CD14-positive monocyte (primary cell): ENCODE results near the gene CUL1. TPM values are rescaled to one million over a fixed set of nuclear protein-coding genes. Genes with fewer than 3 reads are reported as not detected.
A peak's percentile ranks its signal among the peaks of the same experiment; 100 is the strongest.

Experiments used
- DNase-seq, 3 donors: peaks; one replicate each; pipeline ENCODE4 v3.0.0-alpha.2; 2011 to 2022
- H2AFZ ChIP-seq: 2 replicates; pipeline ENCODE4 v1.6.0; 2012; ENCODE audit warnings: mild to moderate bottlenecking, low read depth, low read length, inconsistent platforms; ENCODE audit not compliant: insufficient read depth, poor library complexity, severe bottlenecking
- H3K27ac ChIP-seq, 2 donors: 1 replicate in 1 of 2; 2 replicates in 1 of 2; pipeline ENCODE4 v1.5.1; 2012 to 2013; ENCODE audit warnings: low read length in 2 of 2, control low read depth in 1 of 2, inconsistent platforms in 1 of 2, low read depth in 1 of 2, mild to moderate bottlenecking in 1 of 2
- H3K27me3 ChIP-seq, 2 donors: one replicate each; pipeline versions ENCODE4 v1.6.0 to v1.6.1; 2011 to 2013; ENCODE audit warnings: low read length in 2 of 2; ENCODE audit not compliant: control insufficient read depth in 2 of 2, insufficient read depth in 2 of 2
- H3K36me3 ChIP-seq, 2 donors: replicated peaks in 1 of 2; 1 replicate in 1 of 2; 2 replicates in 1 of 2; pipeline versions ENCODE4 v1.5.1 to v1.6.1; 2012 to 2013; ENCODE audit warnings: low read length in 2 of 2, control low read depth in 1 of 2, inconsistent platforms in 1 of 2, mild to moderate bottlenecking in 1 of 2; ENCODE audit not compliant: insufficient read depth in 2 of 2, control insufficient read depth in 1 of 2
- H3K4me1 ChIP-seq, 2 donors: 1 replicate in 1 of 2; 2 replicates in 1 of 2; pipeline versions ENCODE4 v1.5.1 to v1.6.1; 2012 to 2013; ENCODE audit warnings: low read length in 2 of 2, control low read depth in 1 of 2, inconsistent platforms in 1 of 2, mild to moderate bottlenecking in 1 of 2, moderate library complexity in 1 of 2; ENCODE audit not compliant: insufficient read depth in 2 of 2, control insufficient read depth in 1 of 2
- H3K4me2 ChIP-seq: replicated peaks from 2 replicates; pipeline ENCODE3; 2012; ENCODE audit warnings: low read length, moderate library complexity, mild to moderate bottlenecking; ENCODE audit not compliant: poor library complexity, severe bottlenecking; ENCODE audit errors: extremely low read depth
- H3K4me3 ChIP-seq, 3 experiments: fragments of 200-600 bp in 1 of 3; sonication (generic) in 1 of 3; replicated peaks in 1 of 3; 1 replicate in 2 of 3; 2 replicates in 1 of 3; pipeline ENCODE4 v1.5.1; 2011 to 2013; ENCODE audit warnings: low read length in 3 of 3, mild to moderate bottlenecking in 3 of 3, control low read depth in 2 of 3, low read depth in 2 of 3, inconsistent platforms in 1 of 3, moderate library complexity in 1 of 3
- H3K79me2 ChIP-seq: 2 replicates; pipeline ENCODE4 v1.6.0; 2012; ENCODE audit warnings: mild to moderate bottlenecking, control low read depth, inconsistent platforms, low read length, moderate library complexity; ENCODE audit not compliant: insufficient read depth
- H3K9ac ChIP-seq: 2 replicates; pipeline ENCODE4 v1.6.0; 2017; ENCODE audit warnings: low read length, mild to moderate bottlenecking; ENCODE audit not compliant: insufficient read depth, poor library complexity, severe bottlenecking
- H3K9me3 ChIP-seq, 2 donors: replicated peaks in 1 of 2; 1 replicate in 1 of 2; 2 replicates in 1 of 2; pipeline versions ENCODE4 v1.5.1 to v1.6.1; 2012 to 2013; ENCODE audit warnings: low read length in 2 of 2, control low read depth in 1 of 2; ENCODE audit not compliant: control insufficient read depth in 1 of 2, insufficient read depth in 1 of 2
- H4K20me1 ChIP-seq: 2 replicates; pipeline ENCODE4 v1.6.0; 2012; ENCODE audit warnings: mild to moderate bottlenecking, low read length, control low read depth, moderate library complexity; ENCODE audit not compliant: insufficient read depth
- H3K27ac Mint-ChIP-seq, 7 donors: one replicate each; pipeline ENCODE4 v1.8.0; 2020; ENCODE audit warnings: mild to moderate bottlenecking in 7 of 7, mixed read lengths in 7 of 7, moderate library complexity in 6 of 7, inconsistent platforms in 2 of 7
- H3K27me3 Mint-ChIP-seq, 3 donors: one replicate each; pipeline ENCODE4 v1.8.0; 2021 to 2022; ENCODE audit warnings: low read depth in 3 of 3, mild to moderate bottlenecking in 3 of 3, mixed read lengths in 3 of 3, moderate library complexity in 3 of 3, inconsistent platforms in 1 of 3
- H3K36me3 Mint-ChIP-seq, 2 donors: one replicate each; pipeline ENCODE4 v1.8.0; 2020; ENCODE audit warnings: mixed read lengths in 2 of 2, inconsistent platforms in 1 of 2, mild to moderate bottlenecking in 1 of 2
- H3K4me1 Mint-ChIP-seq: one replicate; pipeline ENCODE4 v1.8.0; 2020; ENCODE audit warnings: mild to moderate bottlenecking, mixed read lengths
- H3K4me3 Mint-ChIP-seq, 2 donors: one replicate each; pipeline ENCODE4 v1.8.0; 2020; ENCODE audit warnings: mild to moderate bottlenecking in 2 of 2, mixed read lengths in 2 of 2, moderate library complexity in 1 of 2
- H3K9me3 Mint-ChIP-seq, 7 donors: one replicate each; pipeline ENCODE4 v1.8.0; 2020 to 2022; ENCODE audit warnings: mixed read lengths in 7 of 7, mild to moderate bottlenecking in 6 of 7, moderate library complexity in 6 of 7, inconsistent platforms in 2 of 7
- CTCF ChIP-seq: fragments of 200-600 bp; IDR thresholded peaks from one replicate; pipeline ENCODE4 v1.8.0; 2022; ENCODE audit warnings: antibody characterized with exemption, mild to moderate bottlenecking
- WGBS: methylation state at CpG from one replicate; pipeline ENCODE4 v1.1.5; 2013; ENCODE audit warnings: missing lambda C conversion rate; ENCODE audit not compliant: insufficient coverage; 5-methylcytosine and 5-hydroxymethylcytosine counted together
- intact Hi-C, 2 donors: fragments of 100-400 bp; cut with micrococcal nuclease; formaldehyde crosslinking; loops; one replicate each; pipeline versions ENCODE4 v1.15.0 to v1.15.1; 2023
- polyA plus RNA-seq, 3 donors: library from polyadenylated mRNA; depleted of rRNA in 1 of 3; unstranded in 2 of 3; stranded (reverse) in 1 of 3; fragments of 300-500 nt in 2 of 3; fragments of >200 nt in 1 of 3; fragmentation: Illumina TruSeq in 2 of 3; gene quantifications; 1 replicate in 2 of 3; 2 replicates in 1 of 3; pipeline ENCODE4 v1.2.3, GENCODE V29; 2012 to 2021

The CUL1 gene
- polyA plus RNA-seq, 3 donors: 22.8 to 32.6 (median 23.9) TPM

GRCh38 chr7:148789220-148789619, 90.5 kb downstream of the CUL1 start:
- Histone ChIP-seq H3K27me3 (no peaks in the 10 kb centered on the region), H3K36me3 (peaks cover 94 to 100% of the 10 kb centered on the region in 2 donors), H3K4me1 (no peaks in the 10 kb centered on the region), H3K4me3 (no peak overlapping the region), H3K9ac (no peak overlapping the region), H2AFZ (no peak overlapping the region), H3K27ac (no peak overlapping the region), H3K79me2 (no peaks in the 10 kb centered on the region), H3K9me3 (no peaks in the 10 kb centered on the region), H3K4me2 (no peak overlapping the region), H4K20me1 (no peaks in the 10 kb centered on the region)
- DNase-seq: no peak
- peaks cover 87 to 94% of the 10 kb centered on the region in 2 donors for H3K36me3 Mint-ChIP-seq
- TF ChIP-seq CTCF: no peak
- H3K27me3 Mint-ChIP-seq: no peaks in the 10 kb centered on the region
- 100% methylated on average over 3 of the region's 7 CpGs for WGBS
- no peaks in the 10 kb centered on the region for H3K4me1 Mint-ChIP-seq
- peak overlapping the region in 2 of 7 donors; percentile 9 to 78 for H3K27ac Mint-ChIP-seq
- no peaks in the 10 kb centered on the region for H3K9me3 Mint-ChIP-seq
- no peak overlapping the region for H3K4me3 Mint-ChIP-seq
- intact Hi-C loops: no loop called here

GRCh38 chr7:148790131-148790726, 91.5 kb downstream of the CUL1 start:
- Mint-ChIP-seq H3K27ac (no peak overlapping the region), H3K4me1 (no peaks in the 10 kb centered on the region), H3K27me3 (no peaks in the 10 kb centered on the region), H3K36me3 (peaks cover 86 to 94% of the 10 kb centered on the region in 2 donors), H3K9me3 (no peaks in the 10 kb centered on the region), H3K4me3 (no peak overlapping the region)
- no peaks in the 10 kb centered on the region for H3K4me1 ChIP-seq
- H3K36me3 ChIP-seq: peaks cover 92 to 100% of the 10 kb centered on the region in 2 donors
- H2AFZ ChIP-seq: no peak overlapping the region
- H3K4me2 ChIP-seq: no peak overlapping the region
- no peak for DNase-seq
- no peaks in the 10 kb centered on the region for H4K20me1 ChIP-seq
- no peaks in the 10 kb centered on the region for H3K27me3 ChIP-seq
- intact Hi-C loops: no loop called here
- H3K79me2 ChIP-seq: no peaks in the 10 kb centered on the region
- 90% methylated on average over 2 of the region's 8 CpGs for whole genome bisulfite sequencing
- no peaks in the 10 kb centered on the region for H3K9me3 ChIP-seq
- H3K27ac ChIP-seq: no peak overlapping the region
- no peak for TF ChIP-seq CTCF
- H3K9ac ChIP-seq: no peak overlapping the region
- no peak overlapping the region for H3K4me3 ChIP-seq
